Naive thymus-derived CD8-positive, alpha-beta T cell (primary cell): Measurements from ENCODE around the gene ZBTB9. TPM values are rescaled to one million over a fixed set of nuclear protein-coding genes. Genes with fewer than 3 reads are reported as not detected.

Experiments
- ATAC-seq, 2 donors: fragments of 150-1000 bp; cut with Tn5 transposase in 1 of 2; sonication (Bioruptor Pico), chemical (Tn5 transposase) in 1 of 2; 1 replicate in 1 of 2; 2 replicates in 1 of 2; pipeline ENCODE4 v1.10.0; 2021; ENCODE audit warnings: mild to moderate bottlenecking in 2 of 2, moderate library complexity in 2 of 2
- POLR2A ChIA-PET: fragments of 350-600 bp; sonication (Branson Sonifier 250); formaldehyde crosslinking; loops from one replicate; lab custom pipeline; 2021; ENCODE audit warnings: antibody characterized with exemption; lab: Charles Lee
- DNase-seq, 10 donors: peaks; one replicate each; pipeline versions ENCODE4 v3.0.0 to v3.0.0-alpha.2; 2020 to 2022
- H3K27ac Mint-ChIP-seq, 10 donors: one replicate each; pipeline ENCODE4 v1.8.0; 2020 to 2022; ENCODE audit warnings: mild to moderate bottlenecking in 10 of 10, mixed read lengths in 10 of 10, moderate library complexity in 4 of 10, inconsistent platforms in 1 of 10
- H3K27me3 Mint-ChIP-seq, 5 donors: one replicate each; pipeline ENCODE4 v1.8.0; 2021 to 2022; ENCODE audit warnings: mixed read lengths in 5 of 5
- H3K36me3 Mint-ChIP-seq, 3 donors: one replicate each; pipeline ENCODE4 v1.8.0; 2020 to 2022; ENCODE audit warnings: mixed read lengths in 3 of 3, mild to moderate bottlenecking in 2 of 3, inconsistent platforms in 1 of 3
- H3K4me1 Mint-ChIP-seq, 4 donors: one replicate each; pipeline ENCODE4 v1.8.0; 2021 to 2022; ENCODE audit warnings: mixed read lengths in 4 of 4
- H3K4me3 Mint-ChIP-seq, 10 donors: one replicate each; pipeline ENCODE4 v1.8.0; 2020 to 2022; ENCODE audit warnings: mild to moderate bottlenecking in 10 of 10, mixed read lengths in 10 of 10, moderate library complexity in 6 of 10, inconsistent platforms in 1 of 10
- H3K9me3 Mint-ChIP-seq, 9 donors: one replicate each; pipeline ENCODE4 v1.8.0; 2020 to 2022; ENCODE audit warnings: mixed read lengths in 9 of 9, mild to moderate bottlenecking in 3 of 9, inconsistent platforms in 1 of 9, moderate library complexity in 1 of 9
- polyA plus RNA-seq, 3 donors: library from polyadenylated mRNA; unstranded; fragments of 300-500 nt; fragmentation: Illumina TruSeq; gene quantifications; one replicate each; pipeline ENCODE4 v1.2.3, GENCODE V29; 2021
- total RNA-seq, 8 experiments: library from RNA in 2 of 8; stranded (reverse) in 2 of 8; gene quantifications; one replicate each; pipeline ENCODE4 v1.2.3 and lab custom pipeline; 2021 to 2026

Gene ZBTB9
- total and polyA plus RNA-seq, 5 experiments from 2014 or later, result 3.7 to 11.9 (median 10.4) TPM

GRCh38 chr6:33420491-33421343 is 33.7 kb upstream of the ZBTB9 start:
- H3K27ac Mint-ChIP-seq, result peak overlapping the region; percentile 8 to 89 (median 84)
- H3K4me3 Mint-ChIP-seq, result peak overlapping the region; percentile 40 to 91 (median 70)
- POLR2A ChIA-PET, result interaction anchor here (0.7 to 2.8 kb wide), 2 partner anchors 11 to 90 kb away, joined by 3 to 10 read pairs; no protein-coding TSS in a partner anchor
- DNase-seq, result no peak
- no peaks in the 10 kb centered on the region for H3K27me3 Mint-ChIP-seq
- peaks cover 0 to 9% (median 0%) of the 10 kb centered on the region in 3 donors for H3K36me3 Mint-ChIP-seq
- H3K9me3 Mint-ChIP-seq, result no peaks in the 10 kb centered on the region
- no peak for ATAC-seq
- peaks cover 56 to 94% (median 80%) of the 10 kb centered on the region in 4 donors for H3K4me1 Mint-ChIP-seq

GRCh38 chr6:33421344-33421643 is 33.1 kb upstream of the ZBTB9 start:
- H3K4me1 Mint-ChIP-seq, result peaks cover 53 to 92% (median 78%) of the 10 kb centered on the region in 4 donors
- ATAC-seq (no peak), DNase-seq (no peak)
- H3K27me3 Mint-ChIP-seq, result no peaks in the 10 kb centered on the region
- no peaks in the 10 kb centered on the region for H3K9me3 Mint-ChIP-seq
- POLR2A ChIA-PET, result no interaction called here
- peak overlapping the region in 9 of 10 donors; percentile 8 to 89 (median 76) for H3K27ac Mint-ChIP-seq
- H3K36me3 Mint-ChIP-seq, result peaks cover 0 to 4% (median 0%) of the 10 kb centered on the region in 3 donors
- H3K4me3 Mint-ChIP-seq, result peak overlapping the region; percentile 4 to 91 (median 64)

GRCh38 chr6:33423777-33424176 is 30.6 kb upstream of the ZBTB9 start:
- Mint-ChIP-seq H3K9me3 (no peaks in the 10 kb centered on the region), H3K4me3 (peak overlapping the region; percentile 87 to 97 (median 91)), H3K36me3 (no peaks in the 10 kb centered on the region), H3K27ac (peak overlapping the region; percentile 3 to 99 (median 98)), H3K4me1 (peaks cover 52 to 88% (median 73%) of the 10 kb centered on the region in 4 donors), H3K27me3 (no peaks in the 10 kb centered on the region)
- ATAC-seq, result no peak
- DNase-seq, result no peak
- POLR2A ChIA-PET, result no interaction called here

- Mint-ChIP-seq H3K4me1 (peaks cover 57 to 88% (median 74%) of the 10 kb centered on the region in 4 donors), H3K27ac (peak overlapping the region; percentile 93 to 99 (median 99)), H3K9me3 (no peaks in the 10 kb centered on the region), H3K4me3 (peak overlapping the region; percentile 87 to 97 (median 91)), H3K36me3 (no peaks in the 10 kb centered on the region), H3K27me3 (no peaks in the 10 kb centered on the region)
- POLR2A ChIA-PET, result interaction anchor here (1.3 to 3.2 kb wide), 14 partner anchors 8 to 155 kb away, joined by 3 to 25 read pairs (median 10); partner anchors contain the start of genes B3GALT4, BAK1, CUTA and PFDN6
- no peak for ATAC-seq
- no peak for DNase-seq
Measured at GRCh38 chr6:33424855-33425667, 29.3 kb upstream of the ZBTB9 start.

GRCh38 chr6:33425668-33426577 is 28.5 kb upstream of the ZBTB9 start:
- no peaks in the 10 kb centered on the region for H3K27me3 Mint-ChIP-seq
- peak overlapping the region; percentile 87 to 97 (median 91) for H3K4me3 Mint-ChIP-seq
- no peaks in the 10 kb centered on the region for H3K36me3 Mint-ChIP-seq
- ATAC-seq, result peak; percentile 54 to 57
- peak overlapping the region; percentile 93 to 99 (median 99) for H3K27ac Mint-ChIP-seq
- POLR2A ChIA-PET, result interaction anchor here (0.7 to 3.2 kb wide), 17 partner anchors 9 to 154 kb away, joined by 3 to 25 read pairs (median 7); partner anchors contain the start of genes B3GALT4, BAK1, CUTA and PFDN6
- H3K4me1 Mint-ChIP-seq, result peaks cover 61 to 90% (median 79%) of the 10 kb centered on the region in 4 donors
- no peaks in the 10 kb centered on the region for H3K9me3 Mint-ChIP-seq
- peak; percentile 70 to 94 (median 80) for DNase-seq

GRCh38 chr6:33426590-33427511 is 27.5 kb upstream of the ZBTB9 start:
- ATAC-seq (peak; percentile 23 to 28), DNase-seq (peak in 8 of 10 donors; percentile 35 to 77 (median 62))
- Mint-ChIP-seq H3K27me3 (no peaks in the 10 kb centered on the region), H3K36me3 (no peaks in the 10 kb centered on the region), H3K4me3 (peak overlapping the region; percentile 87 to 97 (median 91)), H3K4me1 (peaks cover 56 to 90% (median 77%) of the 10 kb centered on the region in 4 donors), H3K9me3 (no peaks in the 10 kb centered on the region), H3K27ac (peak overlapping the region; percentile 93 to 99 (median 99))
- POLR2A ChIA-PET, result interaction anchor here (0.6 to 3.2 kb wide), 15 partner anchors 10 to 155 kb away, joined by 3 to 25 read pairs (median 9); partner anchors contain the start of genes B3GALT4, CUTA, PFDN6 and PHF1

GRCh38 chr6:33427585-33428223 is 26.7 kb upstream of the ZBTB9 start:
- no peaks in the 10 kb centered on the region for H3K9me3 Mint-ChIP-seq
- peak; percentile 4 to 11 for ATAC-seq
- peak overlapping the region; percentile 87 to 97 (median 93) for H3K4me3 Mint-ChIP-seq
- no peaks in the 10 kb centered on the region for H3K27me3 Mint-ChIP-seq
- POLR2A ChIA-PET, result interaction anchor here (0.6 to 4.3 kb wide), 7 partner anchors 9 to 156 kb away, joined by 3 to 30 read pairs (median 5); partner anchors contain the start of genes BAK1, RPS18 and VPS52
- no peaks in the 10 kb centered on the region for H3K36me3 Mint-ChIP-seq
- H3K27ac Mint-ChIP-seq, result peak overlapping the region; percentile 93 to 99 (median 99)
- peaks cover 61 to 94% (median 81%) of the 10 kb centered on the region in 4 donors for H3K4me1 Mint-ChIP-seq
- DNase-seq, result peak; percentile 39 to 87 (median 64)

GRCh38 chr6:33428224-33428965 is 26.0 kb upstream of the ZBTB9 start:
- Mint-ChIP-seq H3K9me3 (no peaks in the 10 kb centered on the region), H3K36me3 (no peaks in the 10 kb centered on the region), H3K4me3 (peak overlapping the region; percentile 85 to 94 (median 92)), H3K27me3 (no peaks in the 10 kb centered on the region), H3K4me1 (peaks cover 66 to 93% (median 82%) of the 10 kb centered on the region in 4 donors), H3K27ac (peak overlapping the region; percentile 88 to 99 (median 96))
- peak in 4 of 10 donors; percentile 21 to 57 (median 56) for DNase-seq
- peak in 1 of 2 donors; percentile 8 for ATAC-seq
- POLR2A ChIA-PET, result interaction anchor here (0.6 to 5.7 kb wide), 17 partner anchors 8 to 808 kb away, joined by 3 to 58 read pairs (median 5); partner anchors contain the start of genes B3GALT4, BAK1, CUTA and HMGA1

GRCh38 chr6:33428966-33429749 is 25.2 kb upstream of the ZBTB9 start:
- Mint-ChIP-seq H3K36me3 (peaks cover 0 to 6% (median 0%) of the 10 kb centered on the region in 3 donors), H3K27me3 (no peaks in the 10 kb centered on the region), H3K4me3 (peak overlapping the region; percentile 85 to 94 (median 92)), H3K4me1 (peaks cover 65 to 92% (median 80%) of the 10 kb centered on the region in 4 donors), H3K9me3 (no peaks in the 10 kb centered on the region), H3K27ac (peak overlapping the region; percentile 88 to 99 (median 96))
- no peak for DNase-seq
- ATAC-seq, result no peak
- POLR2A ChIA-PET, result interaction anchor here (0.5 to 5.7 kb wide), 20 partner anchors 11 to 807 kb away, joined by 3 to 58 read pairs (median 8); partner anchors contain the start of genes B3GALT4, BAK1, CUTA and HMGA1
